Measurements from ENCODE around the gene OR5C1. TPM values are rescaled to one million over a fixed set of nuclear protein-coding genes. Genes with fewer than 3 reads are reported as not detected.

The OR5C1 gene
- total RNA-seq, 4 donors from 2014 or later, result not detected

DNA sequence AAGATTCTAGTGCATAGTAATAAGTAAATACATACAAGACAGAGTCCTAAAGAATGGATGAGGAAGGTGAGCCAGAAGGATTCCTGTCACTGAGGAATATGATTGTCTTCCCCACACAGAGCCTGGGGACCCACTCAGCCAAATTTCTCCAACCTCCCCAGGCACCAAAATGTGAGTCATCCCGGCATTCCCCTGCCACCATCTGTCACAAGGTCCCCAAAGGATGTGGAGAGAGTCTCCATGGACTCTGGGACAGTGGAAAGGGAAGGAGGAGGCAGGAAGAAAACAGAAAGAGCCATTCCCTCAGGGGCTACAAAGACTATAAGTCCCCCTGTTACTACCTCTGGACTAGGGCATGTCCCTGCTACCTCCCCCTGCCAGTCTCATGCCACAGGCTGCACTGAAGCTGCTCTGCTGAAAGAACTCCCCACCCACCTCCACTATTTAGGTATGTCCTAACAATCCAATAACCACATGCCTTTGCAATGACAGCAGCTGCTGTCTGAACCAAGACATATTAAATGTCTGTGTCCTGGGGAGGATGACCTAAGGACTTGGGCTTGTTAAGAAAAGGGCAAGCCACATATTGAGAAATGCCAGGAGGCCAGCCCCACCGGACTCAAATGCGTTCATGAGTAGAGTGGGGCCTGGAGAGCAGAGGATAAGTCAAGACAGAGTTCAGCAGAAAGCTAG lies 10.7 kb upstream of the OR5C1 start:
- H3K36me3 ChIP-seq, result no peaks in the 10 kb centered on the region
- H3K4me1 ChIP-seq, result no peaks in the 10 kb centered on the region
- H3K4me3 ChIP-seq, result no peak overlapping the region
- no peak for DNase-seq
- H3K27me3 ChIP-seq, result no peaks in the 10 kb centered on the region
- H3K27ac ChIP-seq, result no peak overlapping the region
- H3K9me3 ChIP-seq, result no peaks in the 10 kb centered on the region
- peak in 1 of 2 donors; percentile 53 for ATAC-seq
- intact Hi-C loops (cut with DNase I; ENCODE audit: low total_unique reads) (no loop called here), in situ Hi-C loops (cut with MboI; ENCODE audit: low sequenced_read_pairs in 4 of 4) (no loop called here)
- TF ChIP-seq POLR2A (IDR thresholded peaks at IDR 0.05), result no peak
- TF ChIP-seq, protein P1, sequence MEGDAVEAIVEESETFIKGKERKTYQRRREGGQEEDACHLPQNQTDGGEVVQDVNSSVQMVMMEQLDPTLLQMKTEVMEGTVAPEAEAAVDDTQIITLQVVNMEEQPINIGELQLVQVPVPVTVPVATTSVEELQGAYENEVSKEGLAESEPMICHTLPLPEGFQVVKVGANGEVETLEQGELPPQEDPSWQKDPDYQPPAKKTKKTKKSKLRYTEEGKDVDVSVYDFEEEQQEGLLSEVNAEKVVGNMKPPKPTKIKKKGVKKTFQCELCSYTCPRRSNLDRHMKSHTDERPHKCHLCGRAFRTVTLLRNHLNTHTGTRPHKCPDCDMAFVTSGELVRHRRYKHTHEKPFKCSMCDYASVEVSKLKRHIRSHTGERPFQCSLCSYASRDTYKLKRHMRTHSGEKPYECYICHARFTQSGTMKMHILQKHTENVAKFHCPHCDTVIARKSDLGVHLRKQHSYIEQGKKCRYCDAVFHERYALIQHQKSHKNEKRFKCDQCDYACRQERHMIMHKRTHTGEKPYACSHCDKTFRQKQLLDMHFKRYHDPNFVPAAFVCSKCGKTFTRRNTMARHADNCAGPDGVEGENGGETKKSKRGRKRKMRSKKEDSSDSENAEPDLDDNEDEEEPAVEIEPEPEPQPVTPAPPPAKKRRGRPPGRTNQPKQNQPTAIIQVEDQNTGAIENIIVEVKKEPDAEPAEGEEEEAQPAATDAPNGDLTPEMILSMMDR (IDR thresholded peaks at IDR 0.05 in 4 of 5, conservative IDR thresholded peaks at IDR 0.05 in 1 of 5), result no peak

DNA sequence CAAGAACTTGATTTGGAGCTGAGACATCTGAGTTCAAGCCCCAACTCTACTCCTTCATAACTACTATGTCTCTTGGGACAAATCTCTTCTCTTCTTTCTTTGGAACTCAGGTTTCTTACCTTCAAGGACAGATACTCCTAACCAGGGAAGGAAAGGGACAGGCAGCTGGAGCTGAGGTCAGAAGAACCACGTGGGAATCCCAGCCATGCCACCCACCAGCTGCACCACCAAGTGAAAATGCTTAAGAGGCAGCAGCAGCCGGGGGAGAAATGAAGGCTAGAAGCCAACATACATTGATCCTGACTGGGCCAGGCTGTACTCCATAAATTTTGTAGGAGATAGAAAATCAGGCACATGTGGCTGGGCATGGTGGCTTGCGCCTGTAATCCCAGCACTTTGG lies 9.6 kb upstream of the OR5C1 start:
- in situ Hi-C loops (cut with MboI; ENCODE audit: low sequenced_read_pairs in 4 of 4), result no loop called here
- H3K36me3 ChIP-seq, result no peaks in the 10 kb centered on the region
- no peak overlapping the region for H3K27ac ChIP-seq
- no peak for TF ChIP-seq POLR2A (IDR thresholded peaks at IDR 0.05)
- TF ChIP-seq, protein P1 (IDR thresholded peaks at IDR 0.05 in 4 of 5, conservative IDR thresholded peaks at IDR 0.05 in 1 of 5), result no peak
- intact Hi-C loops (cut with DNase I; ENCODE audit: low total_unique reads), result no loop called here
- H3K4me1 ChIP-seq, result no peaks in the 10 kb centered on the region
- ATAC-seq (no peak), DNase-seq (no peak)
- no peak overlapping the region for H3K4me3 ChIP-seq
- no peaks in the 10 kb centered on the region for H3K27me3 ChIP-seq
- no peaks in the 10 kb centered on the region for H3K9me3 ChIP-seq

DNA sequence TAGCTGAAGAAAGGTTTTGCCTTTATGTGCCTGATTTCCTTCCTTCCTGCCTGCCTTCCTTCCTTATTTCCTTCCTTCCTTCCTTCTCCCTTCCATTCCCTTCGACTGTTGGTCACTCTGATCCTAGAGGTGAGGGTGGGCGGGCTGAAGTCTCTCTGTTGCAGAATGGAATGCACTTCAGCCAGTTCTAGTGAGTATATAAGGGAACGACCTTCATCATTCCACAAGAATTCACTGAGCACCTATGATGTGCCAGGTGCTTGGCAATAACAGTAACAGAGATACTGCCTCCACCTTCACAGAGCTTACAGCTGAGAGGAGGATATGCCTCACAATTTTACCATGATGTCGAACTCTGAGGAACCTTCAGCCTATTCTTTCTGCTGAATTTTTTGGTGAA lies 8.7 kb upstream of the OR5C1 start:
- TF ChIP-seq POLR2A (IDR thresholded peaks at IDR 0.05), result no peak
- TF ChIP-seq, protein P1 (IDR thresholded peaks at IDR 0.05 in 4 of 5, conservative IDR thresholded peaks at IDR 0.05 in 1 of 5), result no peak
- in situ Hi-C loops (cut with MboI; ENCODE audit: low sequenced_read_pairs in 4 of 4), result no loop called here
- ATAC-seq (no peak), DNase-seq (no peak)
- no peak overlapping the region for H3K27ac ChIP-seq
- H3K27me3 ChIP-seq, result no peaks in the 10 kb centered on the region
- no peak overlapping the region for H3K4me3 ChIP-seq
- no peaks in the 10 kb centered on the region for H3K9me3 ChIP-seq
- intact Hi-C loops (cut with DNase I; ENCODE audit: low total_unique reads), result no loop called here
- H3K4me1 ChIP-seq, result no peaks in the 10 kb centered on the region
- H3K36me3 ChIP-seq, result no peaks in the 10 kb centered on the region

DNA sequence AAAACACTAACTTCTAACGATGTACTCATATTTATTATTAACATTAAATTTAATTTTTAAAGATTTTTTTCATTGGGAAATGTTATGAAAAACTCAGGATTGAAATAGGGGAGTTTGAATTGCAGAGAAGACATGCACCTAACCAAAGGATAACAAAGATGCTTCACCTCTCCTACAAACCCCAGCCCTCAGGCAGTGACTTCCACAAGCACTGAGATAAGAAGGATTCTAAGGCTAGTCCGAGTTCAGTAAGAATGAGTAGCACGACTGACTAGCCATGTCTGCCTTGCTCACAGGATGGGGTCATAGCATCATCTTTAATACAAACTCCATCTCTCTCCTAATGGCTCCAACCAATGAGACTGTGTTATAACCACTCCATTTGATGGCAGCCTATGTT lies 7.1 kb upstream of the OR5C1 start:
- Histone ChIP-seq H3K4me3 (no peak overlapping the region), H3K27ac (no peak overlapping the region), H3K36me3 (no peaks in the 10 kb centered on the region), H3K4me1 (no peaks in the 10 kb centered on the region), H3K9me3 (no peaks in the 10 kb centered on the region), H3K27me3 (no peaks in the 10 kb centered on the region)
- DNase-seq, result no peak
- no peak for ATAC-seq
- no peak for TF ChIP-seq POLR2A (IDR thresholded peaks at IDR 0.05)
- TF ChIP-seq, protein P1 (IDR thresholded peaks at IDR 0.05 in 4 of 5, conservative IDR thresholded peaks at IDR 0.05 in 1 of 5), result no peak
- intact Hi-C loops (cut with DNase I; ENCODE audit: low total_unique reads), result no loop called here
- in situ Hi-C loops (cut with MboI; ENCODE audit: low sequenced_read_pairs in 4 of 4), result no loop called here

DNA sequence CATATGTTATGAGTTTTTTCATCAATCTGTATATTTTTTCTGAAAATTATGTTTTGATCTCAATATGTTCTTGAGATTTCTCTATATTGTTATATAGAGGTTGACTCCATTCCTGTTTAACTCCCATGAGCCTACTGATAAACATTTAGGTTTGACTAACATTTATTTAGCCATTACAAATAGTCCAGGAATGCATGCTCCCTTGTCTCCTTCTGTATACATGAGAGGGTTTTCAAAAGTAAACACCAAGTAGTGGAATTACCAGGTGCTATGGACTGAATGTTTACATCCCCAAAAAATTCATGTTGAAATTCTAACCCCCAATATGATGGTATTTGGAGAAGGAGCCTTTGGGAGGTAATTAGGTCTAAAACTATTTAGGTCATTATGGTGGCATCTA lies 3.5 kb upstream of the OR5C1 start:
- in situ Hi-C loops (cut with MboI; ENCODE audit: low sequenced_read_pairs in 4 of 4) (no loop called here), intact Hi-C loops (cut with DNase I; ENCODE audit: low total_unique reads) (no loop called here)
- Histone ChIP-seq H3K4me1 (no peaks in the 10 kb centered on the region), H3K27me3 (no peaks in the 10 kb centered on the region), H3K36me3 (no peaks in the 10 kb centered on the region), H3K9me3 (no peaks in the 10 kb centered on the region), H3K27ac (no peak overlapping the region), H3K4me3 (no peak overlapping the region)
- TF ChIP-seq, protein P1 (IDR thresholded peaks at IDR 0.05 in 4 of 5, conservative IDR thresholded peaks at IDR 0.05 in 1 of 5), result no peak
- no peak for TF ChIP-seq POLR2A (IDR thresholded peaks at IDR 0.05)
- DNase-seq, result no peak
- no peak for ATAC-seq
